WTC11 (cell line): Measurements from ENCODE around the gene CLDN2.

ENCODE experiments used
- CREM ChIP-seq: sonication (generic); formaldehyde crosslinking; IDR thresholded peaks from 2 replicates; pipeline ENCODE4 v1.8.1; 2022; ENCODE audit warnings: mild to moderate bottlenecking, missing genetic modification reagents, moderate library complexity
- CTCF ChIP-seq: fragments of 200-600 bp; IDR thresholded peaks from 2 replicates; pipeline ENCODE4 v1.8.0; 2022; ENCODE audit warnings: antibody characterized with exemption
- E2F1 ChIP-seq: sonication (generic); formaldehyde crosslinking; IDR thresholded peaks from 2 replicates; pipeline ENCODE4 v1.8.0; 2022; ENCODE audit warnings: mild to moderate bottlenecking, missing genetic modification reagents
- E2F5 ChIP-seq: sonication (generic); formaldehyde crosslinking; IDR thresholded peaks from 2 replicates; pipeline ENCODE4 v1.8.1; 2022; ENCODE audit warnings: mild to moderate bottlenecking, moderate library complexity, missing genetic modification reagents
- GABPB1 ChIP-seq: sonication (generic); formaldehyde crosslinking; IDR thresholded peaks from 2 replicates; pipeline ENCODE4 v1.8.1; 2023; ENCODE audit warnings: mild to moderate bottlenecking, missing genetic modification reagents
- GTF2I ChIP-seq: fragments of 250-450 bp; sonication (Bioruptor Pico); conservative IDR thresholded peaks from 2 replicates; pipeline ENCODE4 v1.4.0; 2021; ENCODE audit warnings: mild to moderate bottlenecking
- PREB ChIP-seq: sonication (generic); formaldehyde crosslinking; IDR thresholded peaks from 2 replicates; pipeline ENCODE4 v1.8.1; 2022; ENCODE audit warnings: mild to moderate bottlenecking, missing genetic modification reagents, moderate library complexity, borderline replicate concordance
- STAT6 ChIP-seq: sonication (generic); formaldehyde crosslinking; conservative IDR thresholded peaks from 2 replicates; pipeline ENCODE4 v1.8.1; 2023; ENCODE audit warnings: mild to moderate bottlenecking, low read depth, missing genetic modification reagents, moderate library complexity
- TP53 ChIP-seq: sonication (generic); formaldehyde crosslinking; IDR thresholded peaks from 2 replicates; pipeline ENCODE4 v1.8.1; 2023; ENCODE audit warnings: mild to moderate bottlenecking, missing genetic modification reagents
- ZBTB43 ChIP-seq: sonication (generic); formaldehyde crosslinking; IDR thresholded peaks from 2 replicates; pipeline ENCODE4 v1.8.1; 2023; ENCODE audit warnings: mild to moderate bottlenecking, missing genetic modification reagents
- ZNF138 ChIP-seq: sonication (generic); formaldehyde crosslinking; conservative IDR thresholded peaks from 2 replicates; pipeline ENCODE4 v1.8.1; 2022; ENCODE audit warnings: mild to moderate bottlenecking, moderate library complexity, missing genetic modification reagents

GRCh38 chrX:106874075-106874474 is 46.1 kb upstream of the CLDN2 start:
- TF ChIP-seq TP53 (CRISPR knock-in tag) (no peak), CTCF (peak; percentile 29; the same call in 1 of the 2 replicates), ZNF138 (CRISPR knock-in tag) (no peak), CREM (CRISPR knock-in tag) (no peak), GABPB1 (CRISPR knock-in tag) (no peak), ZBTB43 (CRISPR knock-in tag) (no peak), E2F5 (CRISPR knock-in tag) (no peak), PREB (no peak), GTF2I (CRISPR knock-in tag) (no peak), STAT6 (no peak), E2F1 (CRISPR knock-in tag) (no peak)
